GM19397 (cell line): ENCODE data around the gene DDX59.

ENCODE experiments used
- ATAC-seq: cut with Tn5 transposase; IDR thresholded peaks from one replicate; pipeline ENCODE4 v1.9.1; 2021; ENCODE audit warnings: mild to moderate bottlenecking, moderate library complexity; ENCODE audit not compliant: unreplicated experiment

Gene DDX59

GRCh38 chr1:200669314-200670241 is at the start of gene DDX59:
Gene DDX59, minus strand, starts transcription at chr1:200669907. Its CDS starts 3,167 bp downstream, at chr1:200666740.
- peak; percentile 87 for ATAC-seq

GRCh38 chr1:200714504-200715187 is 44.9 kb upstream of the DDX59 start:
- ATAC-seq, result no peak

- no peak for ATAC-seq
These were observed 40.5 kb upstream of the DDX59 start for GRCh38 chr1:200710166-200710565.

GRCh38 chr1:200708769-200709168 is 39.1 kb upstream of the DDX59 start:
- no peak for ATAC-seq

GRCh38 chr1:200708161-200708560 is 38.5 kb upstream of the DDX59 start:
- ATAC-seq, result no peak

GRCh38 chr1:200707116-200707515 is 37.4 kb upstream of the DDX59 start:
- no peak for ATAC-seq

GRCh38 chr1:200706111-200706814 is 36.6 kb upstream of the DDX59 start:
- ATAC-seq, result no peak

GRCh38 chr1:200704986-200705500 is 35.3 kb upstream of the DDX59 start:
- ATAC-seq, result no peak

GRCh38 chr1:200699871-200700270 is 30.2 kb upstream of the DDX59 start:
- ATAC-seq, result no peak

- ATAC-seq, result no peak
These were observed 25.0 kb upstream of the DDX59 start for GRCh38 chr1:200694738-200695137.

- ATAC-seq, result no peak
These were observed 23.6 kb upstream of the DDX59 start for GRCh38 chr1:200693327-200693726.

- ATAC-seq, result no peak
These were observed 22.6 kb upstream of the DDX59 start for GRCh38 chr1:200692316-200692715.

- no peak for ATAC-seq
These were observed 16.9 kb upstream of the DDX59 start for GRCh38 chr1:200686620-200687019.

GRCh38 chr1:200684015-200684414 is 14.3 kb upstream of the DDX59 start:
- no peak for ATAC-seq

GRCh38 chr1:200683298-200683697 is 13.6 kb upstream of the DDX59 start:
- ATAC-seq, result no peak

GRCh38 chr1:200681231-200681630 is 11.5 kb upstream of the DDX59 start:
- no peak for ATAC-seq

GRCh38 chr1:200676829-200677228 is 7.1 kb upstream of the DDX59 start:
- no peak for ATAC-seq

- ATAC-seq, result no peak
These were observed 5.8 kb upstream of the DDX59 start for GRCh38 chr1:200675588-200675852.

GRCh38 chr1:200674838-200675587 is 5.3 kb upstream of the DDX59 start:
- no peak for ATAC-seq

GRCh38 chr1:200673952-200674823 is 4.5 kb upstream of the DDX59 start:
- no peak for ATAC-seq
